HG02943 (cell line): ENCODE results near the gene SRSF4.

Experiments
- ATAC-seq: cut with Tn5 transposase; IDR thresholded peaks from one replicate; pipeline ENCODE4 v1.9.1; 2021; ENCODE audit warnings: mild to moderate bottlenecking, low read depth, moderate library complexity; ENCODE audit not compliant: unreplicated experiment

The SRSF4 gene

DNA sequence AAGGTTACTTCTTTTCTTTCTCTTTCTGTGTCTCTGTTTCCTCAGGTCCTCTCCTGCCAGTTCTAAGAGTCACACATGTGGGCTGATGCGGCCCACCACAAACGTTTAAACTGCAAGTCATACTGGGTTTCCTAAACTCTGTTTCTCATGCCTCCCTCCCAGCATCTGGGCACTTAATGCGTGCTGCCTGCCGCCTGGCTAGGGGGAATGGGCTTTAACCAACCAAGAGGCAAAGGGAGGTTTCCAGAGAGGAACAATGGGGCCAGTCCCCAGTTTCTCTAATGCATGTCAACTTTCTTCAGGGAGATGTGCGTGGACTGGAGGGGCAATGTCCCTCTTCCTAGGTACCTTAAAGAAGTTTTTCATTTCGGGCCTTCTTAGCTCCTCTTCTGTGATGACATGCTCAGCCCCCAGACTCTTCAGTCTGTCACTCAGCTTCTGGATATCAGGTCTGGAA is 19.9 kb upstream of the SRSF4 start:
- ATAC-seq = no peak

- no peak for ATAC-seq
Observed at GRCh38 chr1:29200906-29201594, 19.4 kb upstream of the SRSF4 start.

DNA sequence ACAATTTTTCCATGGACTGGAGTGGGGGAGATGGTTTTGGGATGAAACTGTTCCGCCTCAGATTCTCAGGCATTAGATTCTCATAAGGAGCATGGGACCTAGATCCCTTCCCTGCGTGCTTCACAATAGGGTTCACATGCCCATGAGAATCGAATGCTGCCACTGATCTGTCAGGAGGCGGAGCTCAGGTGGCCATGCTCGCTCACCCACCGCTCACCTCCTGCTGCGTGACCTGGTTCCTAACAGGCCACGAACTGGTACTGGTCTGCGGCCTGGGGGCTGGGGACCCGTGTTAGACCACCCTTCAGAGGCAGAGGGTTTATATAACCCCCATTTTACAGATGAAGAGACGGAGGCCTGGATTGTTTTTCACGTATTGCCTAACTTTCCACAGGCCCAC is 16.3 kb upstream of the SRSF4 start:
- ATAC-seq = no peak

GRCh38 chr1:29197590-29197924 is 15.9 kb upstream of the SRSF4 start:
- ATAC-seq = no peak

DNA sequence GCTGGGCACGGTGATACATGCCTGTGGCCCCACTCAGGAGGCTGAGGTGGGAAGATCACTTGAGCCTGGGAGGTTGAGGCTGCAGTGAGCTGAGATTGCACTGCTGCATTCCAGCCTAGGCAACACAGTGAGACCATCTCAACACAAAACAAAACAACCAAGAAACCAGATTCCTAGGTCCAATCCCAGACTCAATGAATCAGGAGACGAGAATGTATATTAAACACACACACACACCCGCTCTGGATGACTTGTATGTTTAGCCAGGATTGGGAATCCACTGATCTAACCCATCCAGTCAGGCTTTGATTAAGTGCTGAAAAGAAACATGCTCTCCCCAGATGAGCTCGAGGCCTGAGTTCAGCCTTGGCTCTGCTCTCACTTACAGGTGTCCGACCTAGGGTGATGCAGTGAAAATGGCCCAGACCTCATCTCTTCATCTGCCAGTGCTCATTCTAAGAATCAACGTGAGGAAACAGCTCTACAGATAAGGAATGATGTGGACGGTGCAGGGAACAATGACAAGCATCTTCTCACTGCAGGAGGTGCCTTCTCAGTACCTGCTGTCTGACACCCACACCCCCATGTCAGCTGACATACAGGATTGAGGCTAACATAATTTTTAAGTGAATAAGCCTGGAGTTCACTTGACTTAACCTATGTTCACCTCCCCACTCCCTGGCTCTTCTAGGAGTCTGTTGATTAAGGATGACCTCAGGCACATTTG is 15.3 kb upstream of the SRSF4 start:
- no peak for ATAC-seq

DNA sequence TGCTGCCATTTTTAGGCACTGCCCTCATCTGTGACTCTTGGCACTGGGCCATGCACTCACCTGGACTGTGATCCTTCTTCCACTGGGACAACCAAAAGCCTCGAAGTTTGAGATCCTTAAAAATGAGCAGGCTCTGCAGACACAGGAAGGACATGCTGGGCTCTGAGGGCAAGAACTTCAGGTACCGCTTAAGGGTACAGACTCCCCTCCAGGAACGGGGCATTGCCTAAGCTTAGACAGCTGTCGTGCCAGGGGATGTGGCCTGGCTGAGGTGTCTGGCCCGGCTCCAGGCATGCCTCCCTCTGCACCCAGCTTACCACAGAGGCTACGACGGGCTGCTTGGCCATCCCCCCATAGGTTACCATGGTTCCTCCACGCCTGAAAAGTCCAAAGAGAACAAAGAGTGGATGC is 14.2 kb upstream of the SRSF4 start:
- no peak for ATAC-seq

DNA sequence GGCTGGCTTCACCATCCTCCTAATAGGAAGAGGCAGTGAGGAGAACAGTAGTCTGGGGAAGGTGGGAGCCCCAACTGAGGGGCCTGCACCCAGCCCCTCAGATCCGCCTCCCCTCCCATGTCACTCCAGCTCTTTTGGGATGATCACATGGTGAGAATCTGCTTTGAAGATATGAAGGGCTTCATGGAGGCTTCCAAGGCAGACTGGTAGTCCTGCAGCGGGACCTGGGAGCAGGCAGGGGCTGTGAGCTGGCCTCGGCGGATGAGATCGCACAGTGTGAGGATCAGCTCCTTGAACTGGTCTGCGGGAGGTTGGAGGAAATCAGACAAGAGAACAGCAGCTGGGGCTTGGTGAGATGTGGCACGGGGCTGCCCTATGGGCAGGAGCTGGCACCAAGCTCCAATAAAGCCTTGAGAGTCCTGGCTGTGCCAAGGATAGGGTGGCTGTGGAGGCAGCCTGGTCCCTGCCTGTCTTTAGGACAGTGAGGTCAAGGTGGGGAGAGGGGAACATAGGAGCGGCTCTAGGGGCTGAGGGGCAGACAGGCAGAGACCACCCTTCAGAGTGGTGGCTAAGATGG is 12.3 kb upstream of the SRSF4 start:
- no peak for ATAC-seq

- ATAC-seq = no peak
Observed at GRCh38 chr1:29190718-29191117, 9.0 kb upstream of the SRSF4 start.

DNA sequence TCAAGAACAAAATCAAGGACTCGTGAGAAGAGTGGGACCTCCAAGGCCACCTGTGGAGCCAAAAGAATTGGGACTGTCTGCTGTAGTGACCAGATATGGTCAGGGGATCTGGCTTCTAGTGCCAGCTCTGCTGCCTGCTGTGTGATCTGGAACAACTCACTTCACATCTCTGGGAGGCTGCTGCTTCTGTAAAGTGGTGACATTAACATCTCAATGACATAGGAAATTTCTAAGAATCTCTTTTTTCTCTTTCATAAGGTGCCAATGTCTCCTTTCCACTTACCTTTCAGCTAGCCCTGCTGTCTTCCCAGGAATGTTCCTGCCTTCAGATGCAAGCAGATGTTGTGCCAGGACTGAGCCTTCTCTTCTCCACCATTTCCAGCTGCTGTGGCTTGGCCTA is 5.0 kb upstream of the SRSF4 start:
- no peak for ATAC-seq

DNA sequence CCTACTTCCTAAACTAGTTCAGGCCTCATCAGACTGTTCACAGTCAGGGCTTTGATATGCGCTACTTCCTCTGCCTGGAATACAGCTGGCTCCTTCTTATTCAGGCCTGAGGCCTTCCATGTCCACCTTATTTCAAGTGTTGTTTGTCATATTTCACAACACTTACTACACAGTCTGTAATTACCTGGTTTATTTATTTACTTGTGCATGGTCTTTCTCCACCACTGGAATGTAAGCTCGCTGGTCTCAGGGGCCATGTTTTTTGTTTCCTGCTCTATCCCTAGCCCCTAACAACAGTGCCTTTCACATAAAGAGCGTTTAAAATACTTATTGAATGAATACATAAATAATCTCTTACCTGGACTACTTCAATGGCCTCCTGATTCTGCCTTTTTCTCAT is 4.6 kb upstream of the SRSF4 start:
- no peak for ATAC-seq

- no peak for ATAC-seq
Observed at GRCh38 chr1:29183287-29183686, 1.6 kb upstream of the SRSF4 start.

GRCh38 chr1:29180497-29181412 is 945 bp downstream of the SRSF4 start:
- ATAC-seq = no peak

DNA sequence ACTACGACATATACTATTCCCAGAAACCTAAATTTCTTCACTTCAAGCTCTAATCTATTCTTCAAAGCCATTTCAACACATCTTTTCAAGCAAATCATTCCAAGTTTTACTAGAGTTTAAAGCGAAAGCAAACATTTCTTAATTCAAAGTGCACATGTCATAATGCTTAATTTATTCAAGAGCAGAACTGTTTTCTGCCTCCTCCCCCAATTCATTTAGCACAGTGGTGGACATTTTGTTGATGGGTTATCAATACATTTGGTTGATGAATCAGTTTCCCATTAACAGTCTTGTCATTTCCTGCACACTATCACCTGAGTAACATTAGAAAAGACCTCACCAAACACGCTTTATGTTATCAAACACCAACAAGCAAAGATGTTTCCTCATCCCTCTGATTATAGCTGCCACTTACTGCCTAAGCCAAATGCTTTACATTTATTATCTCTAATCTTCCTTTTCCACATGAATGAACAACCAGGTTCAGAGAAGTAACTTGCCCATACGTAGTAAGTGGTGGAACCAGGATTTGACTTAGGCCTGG is 2.0 kb downstream of the SRSF4 start:
- no peak for ATAC-seq

DNA sequence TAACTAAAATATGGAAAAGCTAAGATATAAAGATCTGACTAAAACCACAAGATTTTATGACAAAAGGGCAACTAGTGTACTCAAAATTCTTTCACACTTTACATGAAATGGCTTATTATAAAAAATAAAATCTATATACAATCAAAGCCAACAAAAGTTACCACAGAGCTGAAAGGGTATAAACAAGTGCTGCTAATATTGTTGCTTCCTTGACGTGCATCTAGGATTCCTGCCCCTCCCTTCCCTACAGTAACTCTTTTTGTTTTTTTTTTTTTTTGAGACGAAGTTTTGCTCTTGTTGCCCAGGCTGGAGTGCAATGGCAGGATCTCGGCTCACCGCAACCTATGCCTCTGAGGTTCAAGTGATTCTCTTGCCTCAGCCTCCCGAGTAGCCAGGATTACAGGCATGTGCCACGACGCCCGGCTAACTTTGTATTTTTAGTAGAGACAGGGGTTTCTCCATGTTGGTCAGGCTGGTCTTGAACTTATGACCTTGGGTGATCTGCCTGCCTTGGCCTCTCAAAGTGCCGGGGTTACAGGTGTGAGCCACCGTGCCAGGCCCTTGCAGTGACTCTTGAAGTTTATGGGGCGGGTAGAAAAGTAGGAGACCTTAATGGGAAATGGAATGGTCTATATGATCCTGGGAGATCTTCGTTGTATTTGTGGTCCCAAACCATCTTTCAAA is 4.5 kb downstream of the SRSF4 start:
- ATAC-seq = no peak

GRCh38 chr1:29176576-29176975 is 5.1 kb downstream of the SRSF4 start:
- no peak for ATAC-seq

DNA sequence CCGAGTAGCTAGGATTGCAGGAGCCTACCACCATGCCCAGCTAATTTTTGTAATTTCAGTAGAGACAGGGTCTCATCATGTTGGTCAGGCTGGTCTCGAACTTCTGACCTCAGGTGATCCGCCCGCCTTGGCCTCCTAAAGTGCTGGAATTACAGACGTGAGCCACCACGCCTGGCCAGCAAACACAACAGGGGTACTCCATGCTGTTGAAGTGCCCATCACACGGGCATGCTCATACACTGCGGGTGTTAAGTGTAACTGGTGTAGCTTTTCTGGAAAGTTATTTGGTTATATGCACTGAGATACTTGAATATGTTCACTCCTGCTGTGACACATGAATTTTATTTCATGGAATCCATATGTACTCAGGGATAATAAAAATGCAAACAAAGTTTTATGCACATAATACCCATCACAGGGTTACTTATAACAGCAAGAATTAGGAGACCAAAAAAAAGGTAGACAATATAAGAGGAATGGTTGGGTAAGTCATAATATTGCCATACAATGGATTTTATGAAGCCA is 9.2 kb downstream of the SRSF4 start:
- no peak for ATAC-seq

DNA sequence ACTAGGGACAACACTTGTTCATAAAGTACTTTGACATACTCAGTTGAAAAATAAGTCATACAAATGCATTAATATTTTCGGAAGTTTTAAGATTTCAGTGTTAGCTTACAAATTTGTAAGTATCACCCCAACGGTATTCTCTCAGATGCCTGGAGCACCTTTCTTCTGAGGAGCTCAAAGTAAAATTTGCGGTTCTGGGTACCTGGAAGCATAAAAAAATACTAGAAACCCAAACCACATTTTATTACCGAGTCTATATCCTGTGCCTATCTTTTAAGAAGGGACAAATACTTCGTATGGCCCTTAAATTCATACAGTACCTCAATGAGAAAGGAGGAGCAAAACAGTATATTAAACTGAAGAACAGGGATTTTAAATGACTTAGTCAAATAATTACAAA is 10.2 kb downstream of the SRSF4 start:
- no peak for ATAC-seq

DNA sequence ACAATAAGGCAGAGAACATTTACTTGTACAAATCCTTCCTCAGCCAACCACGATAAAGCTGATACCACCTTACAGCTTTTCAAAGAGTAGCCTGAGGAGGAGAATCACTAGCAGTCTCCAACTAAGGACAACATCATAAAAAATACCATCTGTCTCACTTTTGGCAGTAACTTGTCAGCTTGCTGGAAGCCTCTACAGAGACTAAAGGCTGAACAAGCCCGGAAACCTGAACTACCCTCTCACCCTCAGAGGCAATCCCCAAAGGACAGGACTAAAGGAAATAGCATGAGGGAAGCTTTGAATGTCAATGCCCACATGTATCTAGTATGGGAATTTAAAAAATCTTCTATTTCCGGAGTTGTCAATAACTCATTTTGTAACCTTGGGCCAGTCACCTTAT is 10.6 kb downstream of the SRSF4 start:
- ATAC-seq = no peak

GRCh38 chr1:29169976-29170375 is 11.7 kb downstream of the SRSF4 start:
- ATAC-seq = no peak

- no peak for ATAC-seq
Observed at GRCh38 chr1:29167904-29168303, 13.8 kb downstream of the SRSF4 start.
